ENCODE measurements around the gene EIF4G3. TPM values are rescaled to one million over a fixed set of nuclear protein-coding genes. Genes with fewer than 3 reads are reported as not detected.

Gene EIF4G3
- total and polyA plus RNA-seq, 9 of the 15 experiments (the other 6 are each of a cell fraction or from before 2014, with no cell fraction given), result 6.7 to 40.5 (median 32.1) TPM

DNA sequence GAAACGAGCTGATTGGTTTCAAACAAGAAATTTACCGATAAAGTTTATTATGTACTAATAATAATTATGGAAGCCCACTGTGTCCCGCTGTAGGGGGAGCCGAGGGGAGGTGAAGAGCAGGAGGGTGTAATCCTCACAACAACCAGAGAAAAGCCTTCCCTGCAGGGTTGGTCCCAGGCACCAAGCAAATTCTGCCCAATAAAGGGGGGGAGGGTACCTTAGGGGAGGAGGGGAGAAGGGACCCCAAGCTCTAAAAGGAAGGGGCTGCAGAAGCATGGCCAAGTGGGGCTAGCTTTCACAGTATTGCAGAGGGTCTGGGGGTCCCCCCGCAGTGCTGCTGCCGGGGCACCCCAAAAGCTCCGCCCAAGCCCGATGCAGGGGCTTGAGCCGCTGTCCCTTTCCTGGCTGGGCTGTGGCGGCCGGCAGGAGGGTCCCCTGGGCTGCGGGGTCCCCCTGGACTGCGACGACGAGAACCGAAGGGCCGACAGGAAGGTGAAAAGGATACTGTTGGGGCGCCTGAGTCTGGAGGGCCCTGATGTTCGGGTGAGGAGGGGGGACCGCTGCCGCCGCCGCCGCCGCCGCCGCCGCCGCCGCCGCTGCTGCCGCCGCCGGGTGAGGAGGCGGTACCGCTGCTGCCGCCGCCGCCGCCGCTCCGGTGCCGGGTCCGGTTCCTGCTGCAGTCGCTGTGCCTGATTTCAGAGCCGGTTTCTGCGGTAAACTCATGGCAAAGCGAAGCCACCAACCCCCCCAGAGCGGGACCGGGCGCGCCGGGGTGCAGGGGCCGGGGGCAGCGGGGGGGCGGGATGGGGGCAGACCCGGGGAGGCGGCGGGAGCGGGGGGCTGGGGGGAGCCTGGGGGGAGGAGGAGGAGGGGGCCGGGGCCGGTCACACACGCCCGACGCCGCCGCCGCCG lies 771 bp downstream of the EIF4G3 start (continued):
- TF ChIP-seq, protein P1, sequence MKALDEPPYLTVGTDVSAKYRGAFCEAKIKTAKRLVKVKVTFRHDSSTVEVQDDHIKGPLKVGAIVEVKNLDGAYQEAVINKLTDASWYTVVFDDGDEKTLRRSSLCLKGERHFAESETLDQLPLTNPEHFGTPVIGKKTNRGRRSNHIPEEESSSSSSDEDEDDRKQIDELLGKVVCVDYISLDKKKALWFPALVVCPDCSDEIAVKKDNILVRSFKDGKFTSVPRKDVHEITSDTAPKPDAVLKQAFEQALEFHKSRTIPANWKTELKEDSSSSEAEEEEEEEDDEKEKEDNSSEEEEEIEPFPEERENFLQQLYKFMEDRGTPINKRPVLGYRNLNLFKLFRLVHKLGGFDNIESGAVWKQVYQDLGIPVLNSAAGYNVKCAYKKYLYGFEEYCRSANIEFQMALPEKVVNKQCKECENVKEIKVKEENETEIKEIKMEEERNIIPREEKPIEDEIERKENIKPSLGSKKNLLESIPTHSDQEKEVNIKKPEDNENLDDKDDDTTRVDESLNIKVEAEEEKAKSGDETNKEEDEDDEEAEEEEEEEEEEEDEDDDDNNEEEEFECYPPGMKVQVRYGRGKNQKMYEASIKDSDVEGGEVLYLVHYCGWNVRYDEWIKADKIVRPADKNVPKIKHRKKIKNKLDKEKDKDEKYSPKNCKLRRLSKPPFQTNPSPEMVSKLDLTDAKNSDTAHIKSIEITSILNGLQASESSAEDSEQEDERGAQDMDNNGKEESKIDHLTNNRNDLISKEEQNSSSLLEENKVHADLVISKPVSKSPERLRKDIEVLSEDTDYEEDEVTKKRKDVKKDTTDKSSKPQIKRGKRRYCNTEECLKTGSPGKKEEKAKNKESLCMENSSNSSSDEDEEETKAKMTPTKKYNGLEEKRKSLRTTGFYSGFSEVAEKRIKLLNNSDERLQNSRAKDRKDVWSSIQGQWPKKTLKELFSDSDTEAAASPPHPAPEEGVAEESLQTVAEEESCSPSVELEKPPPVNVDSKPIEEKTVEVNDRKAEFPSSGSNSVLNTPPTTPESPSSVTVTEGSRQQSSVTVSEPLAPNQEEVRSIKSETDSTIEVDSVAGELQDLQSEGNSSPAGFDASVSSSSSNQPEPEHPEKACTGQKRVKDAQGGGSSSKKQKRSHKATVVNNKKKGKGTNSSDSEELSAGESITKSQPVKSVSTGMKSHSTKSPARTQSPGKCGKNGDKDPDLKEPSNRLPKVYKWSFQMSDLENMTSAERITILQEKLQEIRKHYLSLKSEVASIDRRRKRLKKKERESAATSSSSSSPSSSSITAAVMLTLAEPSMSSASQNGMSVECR (CRISPR knock-in tag; IDR thresholded peaks at IDR 0.05), result peak; percentile 42; the same call in 1 of the 2 replicates
- TF ChIP-seq RB1 (IDR thresholded peaks at IDR 0.05; ENCODE audit: low read depth) (peak; percentile 76), HIVEP1 (CRISPR knock-in tag; IDR thresholded peaks at IDR 0.05) (no peak), SETDB1 (IDR thresholded peaks at IDR 0.05; ENCODE audit: low read length) (no peak), MAFK (IDR thresholded peaks at IDR 0.05; ENCODE audit: low read length) (no peak), CXXC5 (CRISPR knock-in tag; IDR thresholded peaks at IDR 0.05) (no peak), ZNF785 (CRISPR knock-in tag; IDR thresholded peaks at IDR 0.05) (no peak), MTA3 (IDR thresholded peaks at IDR 0.05; ENCODE audit: borderline replicate concordance) (peak; percentile 32; the same call in 1 of the 2 replicates), ZBTB17 (CRISPR knock-in tag; IDR thresholded peaks at IDR 0.05) (no peak)
- TF ChIP-seq, protein P2, sequence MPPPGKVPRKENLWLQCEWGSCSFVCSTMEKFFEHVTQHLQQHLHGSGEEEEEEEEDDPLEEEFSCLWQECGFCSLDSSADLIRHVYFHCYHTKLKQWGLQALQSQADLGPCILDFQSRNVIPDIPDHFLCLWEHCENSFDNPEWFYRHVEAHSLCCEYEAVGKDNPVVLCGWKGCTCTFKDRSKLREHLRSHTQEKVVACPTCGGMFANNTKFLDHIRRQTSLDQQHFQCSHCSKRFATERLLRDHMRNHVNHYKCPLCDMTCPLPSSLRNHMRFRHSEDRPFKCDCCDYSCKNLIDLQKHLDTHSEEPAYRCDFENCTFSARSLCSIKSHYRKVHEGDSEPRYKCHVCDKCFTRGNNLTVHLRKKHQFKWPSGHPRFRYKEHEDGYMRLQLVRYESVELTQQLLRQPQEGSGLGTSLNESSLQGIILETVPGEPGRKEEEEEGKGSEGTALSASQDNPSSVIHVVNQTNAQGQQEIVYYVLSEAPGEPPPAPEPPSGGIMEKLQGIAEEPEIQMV (tag; conservative IDR thresholded peaks at IDR 0.05; ENCODE audit: low read depth), result 0 out of 2 replicates have a peak, but pooled peaks have one; percentile 15
- TF ChIP-seq, protein P3, sequence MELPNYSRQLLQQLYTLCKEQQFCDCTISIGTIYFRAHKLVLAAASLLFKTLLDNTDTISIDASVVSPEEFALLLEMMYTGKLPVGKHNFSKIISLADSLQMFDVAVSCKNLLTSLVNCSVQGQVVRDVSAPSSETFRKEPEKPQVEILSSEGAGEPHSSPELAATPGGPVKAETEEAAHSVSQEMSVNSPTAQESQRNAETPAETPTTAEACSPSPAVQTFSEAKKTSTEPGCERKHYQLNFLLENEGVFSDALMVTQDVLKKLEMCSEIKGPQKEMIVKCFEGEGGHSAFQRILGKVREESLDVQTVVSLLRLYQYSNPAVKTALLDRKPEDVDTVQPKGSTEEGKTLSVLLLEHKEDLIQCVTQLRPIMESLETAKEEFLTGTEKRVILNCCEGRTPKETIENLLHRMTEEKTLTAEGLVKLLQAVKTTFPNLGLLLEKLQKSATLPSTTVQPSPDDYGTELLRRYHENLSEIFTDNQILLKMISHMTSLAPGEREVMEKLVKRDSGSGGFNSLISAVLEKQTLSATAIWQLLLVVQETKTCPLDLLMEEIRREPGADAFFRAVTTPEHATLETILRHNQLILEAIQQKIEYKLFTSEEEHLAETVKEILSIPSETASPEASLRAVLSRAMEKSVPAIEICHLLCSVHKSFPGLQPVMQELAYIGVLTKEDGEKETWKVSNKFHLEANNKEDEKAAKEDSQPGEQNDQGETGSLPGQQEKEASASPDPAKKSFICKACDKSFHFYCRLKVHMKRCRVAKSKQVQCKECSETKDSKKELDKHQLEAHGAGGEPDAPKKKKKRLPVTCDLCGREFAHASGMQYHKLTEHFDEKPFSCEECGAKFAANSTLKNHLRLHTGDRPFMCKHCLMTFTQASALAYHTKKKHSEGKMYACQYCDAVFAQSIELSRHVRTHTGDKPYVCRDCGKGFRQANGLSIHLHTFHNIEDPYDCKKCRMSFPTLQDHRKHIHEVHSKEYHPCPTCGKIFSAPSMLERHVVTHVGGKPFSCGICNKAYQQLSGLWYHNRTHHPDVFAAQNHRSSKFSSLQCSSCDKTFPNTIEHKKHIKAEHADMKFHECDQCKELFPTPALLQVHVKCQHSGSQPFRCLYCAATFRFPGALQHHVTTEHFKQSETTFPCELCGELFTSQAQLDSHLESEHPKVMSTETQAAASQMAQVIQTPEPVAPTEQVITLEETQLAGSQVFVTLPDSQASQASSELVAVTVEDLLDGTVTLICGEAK (IDR thresholded peaks at IDR 0.05), result peak; percentile 68; the same call in 1 of the 2 replicates
- TF ChIP-seq, protein P3 (CRISPR knock-in tag; IDR thresholded peaks at IDR 0.05), result no peak

Measured in K562 (cell line).